Activated CD8-positive, alpha-beta T cell treated with anti-CD3 and anti-CD28 coated beads, Interleukin-2, amount 10 ng/mL, durations not matched to agents 7 days and 5 days (primary cell): ENCODE results near the gene DOCK1. TPM values are rescaled to one million over a fixed set of nuclear protein-coding genes. Genes with fewer than 3 reads are reported as not detected.
"Not testable (repeated sequence)": the region's sequence is repeated elsewhere in the genome, so short reads cannot be mapped to it uniquely, and the experiment has no call there.

Experiments used
- ATAC-seq: fragments of 150-1000 bp; cut with Tn5 transposase; one replicate; pipeline ENCODE4 v1.10.0; 2021; ENCODE audit warnings: moderate library complexity
- CTCF ChIA-PET: fragments of 350-600 bp; sonication (Branson Sonifier 250); formaldehyde crosslinking; loops from one replicate; lab custom pipeline; 2021; ENCODE audit warnings: antibody characterized with exemption; lab: Charles Lee
- POLR2A ChIA-PET: fragments of 350-600 bp; sonication (Branson Sonifier 250); formaldehyde crosslinking; loops from one replicate; lab custom pipeline; 2021; ENCODE audit warnings: antibody characterized with exemption; lab: Charles Lee
- DNase-seq: peaks from one replicate; pipeline ENCODE4 v3.0.0-alpha.2; 2020
- H3K27ac Mint-ChIP-seq: one replicate; pipeline ENCODE4 v1.8.0; 2021; ENCODE audit warnings: mild to moderate bottlenecking, mixed read lengths
- H3K27me3 Mint-ChIP-seq: one replicate; pipeline ENCODE4 v1.8.0; 2021; ENCODE audit warnings: low read depth, mixed read lengths
- H3K36me3 Mint-ChIP-seq: one replicate; pipeline ENCODE4 v1.8.0; 2021; ENCODE audit warnings: low read depth, mixed read lengths
- H3K4me1 Mint-ChIP-seq: one replicate; pipeline ENCODE4 v1.8.0; 2021; ENCODE audit warnings: low read depth, mixed read lengths
- H3K4me3 Mint-ChIP-seq: one replicate; pipeline ENCODE4 v1.8.0; 2021; ENCODE audit warnings: mild to moderate bottlenecking, mixed read lengths
- H3K9me3 Mint-ChIP-seq: one replicate; pipeline ENCODE4 v1.8.0; 2022; ENCODE audit warnings: mixed read lengths; ENCODE audit not compliant: insufficient read depth
- total RNA-seq, 2 experiments: library from RNA; stranded (reverse); gene quantifications; one replicate each; pipeline ENCODE4 v1.2.3, GENCODE V29; 2021

The DOCK1 gene
- total RNA-seq, 2 experiments from 2014 or later, result not detected

DNA sequence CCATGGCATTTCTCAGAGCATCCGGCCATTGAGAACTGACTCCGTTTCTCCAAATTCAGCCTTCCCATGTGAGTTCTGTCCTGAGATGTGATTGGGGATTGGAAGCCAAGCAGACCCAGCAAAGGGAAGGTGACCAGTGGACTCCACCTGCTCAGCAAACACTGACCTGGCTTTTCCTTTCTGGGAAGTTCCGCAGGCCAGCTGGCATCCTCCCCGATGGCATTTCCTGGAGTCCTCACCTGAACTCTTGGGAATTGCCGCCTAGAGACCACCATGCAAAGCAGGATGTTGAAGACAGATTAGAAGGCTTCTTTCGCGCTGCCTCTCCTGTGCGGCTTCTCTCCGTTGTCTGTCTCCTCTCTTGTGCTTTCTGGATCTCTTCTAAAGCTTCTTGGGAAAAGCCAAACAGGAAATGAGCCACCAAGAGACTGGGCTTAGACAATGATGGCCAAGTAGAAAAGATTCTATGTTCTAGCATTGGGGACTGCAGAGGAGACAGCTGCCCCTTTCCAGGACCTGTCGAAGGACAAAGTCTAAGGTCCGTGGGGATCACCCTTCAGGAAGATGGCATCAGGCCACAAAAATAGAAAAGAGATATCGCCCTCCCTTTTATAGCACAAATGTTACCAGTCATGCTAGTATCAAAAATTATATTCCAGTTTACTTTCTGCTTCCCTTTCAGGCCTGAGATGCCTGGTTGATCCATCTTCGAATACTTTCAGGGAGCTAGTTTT lies 394.9 kb downstream of the DOCK1 start:
- Mint-ChIP-seq H3K4me3 (no peak overlapping the region), H3K36me3 (peaks cover under 1% of the 10 kb centered on the region), H3K27ac (no peak overlapping the region), H3K9me3 (no peaks in the 10 kb centered on the region), H3K4me1 (peaks cover 8% of the 10 kb centered on the region), H3K27me3 (peaks cover 17% of the 10 kb centered on the region)
- ChIA-PET CTCF (no interaction called here), POLR2A (no interaction called here)
- ATAC-seq (no peak), DNase-seq (no peak)

GRCh38 chr10:127300868-127301321 lies 395.7 kb downstream of the DOCK1 start:
- Mint-ChIP-seq H3K27ac (no peak overlapping the region), H3K27me3 (peaks cover 15% of the 10 kb centered on the region)

GRCh38 chr10:127302343-127302742 lies 397.1 kb downstream of the DOCK1 start:
- ChIA-PET POLR2A (no interaction called here), CTCF (no interaction called here)
- ATAC-seq, result no peak
- H3K9me3 Mint-ChIP-seq, result no peaks in the 10 kb centered on the region
- no peaks in the 10 kb centered on the region for H3K4me1 Mint-ChIP-seq
- no peak overlapping the region for H3K27ac Mint-ChIP-seq
- DNase-seq, result no peak
- H3K4me3 Mint-ChIP-seq, result no peak overlapping the region
- peaks cover 5% of the 10 kb centered on the region for H3K27me3 Mint-ChIP-seq
- no peaks in the 10 kb centered on the region for H3K36me3 Mint-ChIP-seq

More at GRCh38 chr10:127300868-127301321, 395.7 kb downstream of the DOCK1 start:
- ChIA-PET CTCF (no interaction called here), POLR2A (no interaction called here)
- no peak for DNase-seq
- Mint-ChIP-seq H3K36me3 (no peaks in the 10 kb centered on the region), H3K4me1 (peaks cover 2% of the 10 kb centered on the region), H3K9me3 (no peaks in the 10 kb centered on the region), H3K4me3 (no peak overlapping the region)
- ATAC-seq, result no peak

DNA sequence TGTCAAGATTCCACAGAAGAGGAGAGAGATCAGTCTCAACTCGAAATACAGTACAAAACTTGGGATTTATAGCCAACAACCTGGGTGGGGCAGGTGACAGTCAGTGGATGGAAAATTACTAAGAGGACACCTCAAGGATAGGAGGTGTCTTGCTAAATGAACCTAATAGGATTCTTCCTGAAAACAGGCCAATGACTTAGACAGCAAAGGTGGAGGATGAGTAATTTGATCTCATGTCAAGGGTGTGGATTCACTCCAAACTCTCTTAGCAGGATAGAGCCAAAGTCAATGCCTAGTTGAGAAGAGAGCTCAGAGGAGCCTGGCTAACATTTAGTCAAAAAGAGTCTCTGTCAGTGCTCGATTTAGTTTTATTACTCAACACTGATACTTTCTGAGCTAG lies 397.9 kb downstream of the DOCK1 start:
- Mint-ChIP-seq H3K27ac (no peak overlapping the region), H3K9me3 (no peaks in the 10 kb centered on the region), H3K36me3 (no peaks in the 10 kb centered on the region), H3K4me1 (no peaks in the 10 kb centered on the region), H3K27me3 (peaks cover 3% of the 10 kb centered on the region), H3K4me3 (no peak overlapping the region)
- DNase-seq (no peak), ATAC-seq (no peak)
- POLR2A ChIA-PET, result no interaction called here
- CTCF ChIA-PET, result no interaction called here

DNA sequence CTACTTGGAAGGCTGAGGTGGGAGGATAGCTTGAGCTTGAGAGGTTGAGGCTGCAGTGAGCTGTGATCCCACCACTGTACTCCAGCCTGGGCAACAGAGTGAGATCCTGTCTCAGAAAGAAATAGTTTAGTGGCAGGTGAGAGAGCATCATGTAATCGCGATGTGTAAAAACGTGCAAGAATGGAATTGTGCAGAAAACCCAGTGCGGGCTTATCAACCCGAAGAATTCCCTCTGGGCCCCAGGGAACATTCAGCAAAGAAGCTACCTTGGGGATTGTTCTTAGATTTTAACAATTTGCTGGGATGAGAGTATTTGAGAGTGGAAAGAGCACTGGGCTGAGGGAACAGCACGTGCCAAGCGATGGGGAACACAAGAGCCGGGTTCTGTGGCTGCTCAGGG lies 398.5 kb downstream of the DOCK1 start:
- Mint-ChIP-seq H3K4me3 (no peak overlapping the region), H3K27ac (no peak overlapping the region), H3K27me3 (peaks cover 3% of the 10 kb centered on the region), H3K9me3 (no peaks in the 10 kb centered on the region), H3K4me1 (no peaks in the 10 kb centered on the region), H3K36me3 (no peaks in the 10 kb centered on the region)
- CTCF ChIA-PET, result no interaction called here
- ATAC-seq (no peak), DNase-seq (no peak)
- POLR2A ChIA-PET, result no interaction called here

- no peaks in the 10 kb centered on the region for H3K4me1 Mint-ChIP-seq
- DNase-seq (no peak), ATAC-seq (no peak)
- no peaks in the 10 kb centered on the region for H3K36me3 Mint-ChIP-seq
- no peak overlapping the region for H3K4me3 Mint-ChIP-seq
- H3K27me3 Mint-ChIP-seq, result peaks cover 3% of the 10 kb centered on the region
- H3K27ac Mint-ChIP-seq, result no peak overlapping the region
- POLR2A ChIA-PET, result no interaction called here
- CTCF ChIA-PET, result no interaction called here
- no peaks in the 10 kb centered on the region for H3K9me3 Mint-ChIP-seq
Measured at GRCh38 chr10:127306479-127306878, 401.3 kb downstream of the DOCK1 start.

GRCh38 chr10:127307338-127307737 lies 402.1 kb downstream of the DOCK1 start:
- Mint-ChIP-seq H3K27me3 (peaks cover 3% of the 10 kb centered on the region), H3K27ac (no peak overlapping the region), H3K36me3 (no peaks in the 10 kb centered on the region), H3K4me3 (no peak overlapping the region), H3K4me1 (no peaks in the 10 kb centered on the region), H3K9me3 (no peaks in the 10 kb centered on the region)
- ChIA-PET CTCF (no interaction called here), POLR2A (no interaction called here)
- ATAC-seq, result no peak
- DNase-seq, result no peak

DNA sequence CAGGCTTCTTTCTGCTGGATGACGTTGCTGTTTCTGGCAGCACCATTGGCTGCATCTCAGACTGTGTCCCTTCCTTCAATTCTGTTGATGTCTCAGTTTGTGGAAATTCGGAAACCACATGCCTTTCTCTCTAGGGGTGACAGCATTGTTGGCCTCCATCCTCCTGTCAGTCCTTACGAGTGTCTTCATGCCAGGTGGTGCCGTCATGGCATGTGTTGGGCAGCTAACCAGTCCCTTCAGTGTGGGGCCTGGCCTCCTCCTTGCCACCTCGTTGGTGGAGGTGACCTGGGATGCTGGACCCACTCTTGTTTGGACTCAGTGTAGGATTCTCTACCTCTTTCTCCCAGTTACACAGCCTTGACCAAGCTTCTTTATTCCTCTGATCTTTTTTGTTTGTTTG lies 402.8 kb downstream of the DOCK1 start:
- no peaks in the 10 kb centered on the region for H3K36me3 Mint-ChIP-seq
- POLR2A ChIA-PET, result no interaction called here
- H3K4me3 Mint-ChIP-seq, result no peak overlapping the region
- CTCF ChIA-PET, result no interaction called here
- ATAC-seq, result no peak
- DNase-seq, result no peak
- peaks cover 1% of the 10 kb centered on the region for H3K27me3 Mint-ChIP-seq
- no peaks in the 10 kb centered on the region for H3K4me1 Mint-ChIP-seq
- H3K9me3 Mint-ChIP-seq, result no peaks in the 10 kb centered on the region
- H3K27ac Mint-ChIP-seq, result no peak overlapping the region

DNA sequence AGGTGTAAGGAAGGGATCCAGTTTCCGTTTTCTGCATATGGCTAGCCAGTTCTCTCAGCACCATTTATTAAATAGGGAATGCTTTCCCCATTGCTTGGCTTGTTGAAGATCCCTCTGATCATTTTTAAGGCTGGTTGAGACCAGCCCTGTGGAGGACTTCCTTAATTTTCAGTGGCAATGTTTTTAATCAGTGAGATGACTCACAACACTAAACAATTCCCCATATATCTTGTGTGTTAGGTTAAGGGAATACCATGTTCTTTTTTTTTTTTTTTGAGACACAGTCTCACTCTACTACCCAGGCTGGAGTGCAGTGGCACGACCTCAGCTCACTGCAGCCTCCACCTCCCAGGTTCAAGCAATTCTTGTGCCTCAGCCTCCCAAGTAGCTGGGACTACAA lies 404.4 kb downstream of the DOCK1 start:
- not testable (repeated sequence) for H3K4me1 Mint-ChIP-seq

GRCh38 chr10:127310430-127310829 lies 405.2 kb downstream of the DOCK1 start:
- Mint-ChIP-seq H3K27ac (no peak overlapping the region), H3K27me3 (no peaks in the 10 kb centered on the region), H3K36me3 (no peaks in the 10 kb centered on the region), H3K4me1 (no peaks in the 10 kb centered on the region), H3K9me3 (no peaks in the 10 kb centered on the region), H3K4me3 (no peak overlapping the region)
- ChIA-PET POLR2A (no interaction called here), CTCF (no interaction called here)
- DNase-seq (no peak), ATAC-seq (no peak)

More for the DNA sequence above, 404.4 kb downstream of the DOCK1 start:
- H3K27me3 Mint-ChIP-seq, CTCF ChIA-PET, H3K27ac Mint-ChIP-seq, H3K9me3 Mint-ChIP-seq, DNase-seq, ATAC-seq, H3K36me3 Mint-ChIP-seq, POLR2A ChIA-PET, H3K4me3 Mint-ChIP-seq: not testable (repeated sequence)

DNA sequence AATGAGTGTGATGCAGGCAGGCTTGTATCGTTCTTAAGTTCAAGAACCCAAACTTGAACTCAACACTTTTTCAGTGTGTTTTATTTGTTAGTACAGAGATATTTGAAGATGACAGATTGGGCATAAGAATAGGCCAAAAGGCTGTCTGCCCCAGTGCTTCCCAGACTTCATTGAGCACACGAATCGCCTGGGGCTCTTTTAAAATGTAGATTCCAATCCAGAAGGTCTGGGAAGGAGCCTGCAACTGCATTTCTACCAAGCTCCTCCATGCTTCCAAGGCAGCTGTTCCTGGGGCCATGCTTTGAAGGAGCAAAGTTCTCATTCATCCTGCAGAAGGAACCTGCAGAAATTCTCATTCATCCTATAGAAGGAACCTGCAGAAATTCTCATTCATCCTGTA lies 405.7 kb downstream of the DOCK1 start:
- Mint-ChIP-seq H3K36me3 (no peaks in the 10 kb centered on the region), H3K27ac (no peak overlapping the region), H3K27me3 (no peaks in the 10 kb centered on the region), H3K4me3 (no peak overlapping the region), H3K4me1 (no peaks in the 10 kb centered on the region), H3K9me3 (no peaks in the 10 kb centered on the region)
- POLR2A ChIA-PET, result no interaction called here
- CTCF ChIA-PET, result no interaction called here
- ATAC-seq (no peak), DNase-seq (no peak)

- ChIA-PET POLR2A (no interaction called here), CTCF (no interaction called here)
- no peaks in the 10 kb centered on the region for H3K9me3 Mint-ChIP-seq
- DNase-seq (no peak), ATAC-seq (no peak)
- H3K36me3 Mint-ChIP-seq, result no peaks in the 10 kb centered on the region
- H3K4me3 Mint-ChIP-seq, result no peak overlapping the region
- no peaks in the 10 kb centered on the region for H3K27me3 Mint-ChIP-seq
- H3K4me1 Mint-ChIP-seq, result no peaks in the 10 kb centered on the region
- H3K27ac Mint-ChIP-seq, result no peak overlapping the region
Measured at GRCh38 chr10:127313996-127314700, 408.9 kb downstream of the DOCK1 start.
